ENCODE data around the gene CCDC134.

The CCDC134 gene

GRCh38 chr22:41800348-41801146 lies at the start of gene CCDC134:
Gene CCDC134 (plus strand): TSS chr22:41800679. CDS start chr22:41808891, 8,212 bp downstream.
- peak within 1 kb of the TSS; percentile 99 for H3K4me3 ChIP-seq (ENCODE audit: low read depth, low read length)
- TF ChIP-seq CTCF (IDR thresholded peaks at IDR 0.05; ENCODE audit: borderline replicate concordance, insufficient read depth, low read depth, low read length): no peak

DNA sequence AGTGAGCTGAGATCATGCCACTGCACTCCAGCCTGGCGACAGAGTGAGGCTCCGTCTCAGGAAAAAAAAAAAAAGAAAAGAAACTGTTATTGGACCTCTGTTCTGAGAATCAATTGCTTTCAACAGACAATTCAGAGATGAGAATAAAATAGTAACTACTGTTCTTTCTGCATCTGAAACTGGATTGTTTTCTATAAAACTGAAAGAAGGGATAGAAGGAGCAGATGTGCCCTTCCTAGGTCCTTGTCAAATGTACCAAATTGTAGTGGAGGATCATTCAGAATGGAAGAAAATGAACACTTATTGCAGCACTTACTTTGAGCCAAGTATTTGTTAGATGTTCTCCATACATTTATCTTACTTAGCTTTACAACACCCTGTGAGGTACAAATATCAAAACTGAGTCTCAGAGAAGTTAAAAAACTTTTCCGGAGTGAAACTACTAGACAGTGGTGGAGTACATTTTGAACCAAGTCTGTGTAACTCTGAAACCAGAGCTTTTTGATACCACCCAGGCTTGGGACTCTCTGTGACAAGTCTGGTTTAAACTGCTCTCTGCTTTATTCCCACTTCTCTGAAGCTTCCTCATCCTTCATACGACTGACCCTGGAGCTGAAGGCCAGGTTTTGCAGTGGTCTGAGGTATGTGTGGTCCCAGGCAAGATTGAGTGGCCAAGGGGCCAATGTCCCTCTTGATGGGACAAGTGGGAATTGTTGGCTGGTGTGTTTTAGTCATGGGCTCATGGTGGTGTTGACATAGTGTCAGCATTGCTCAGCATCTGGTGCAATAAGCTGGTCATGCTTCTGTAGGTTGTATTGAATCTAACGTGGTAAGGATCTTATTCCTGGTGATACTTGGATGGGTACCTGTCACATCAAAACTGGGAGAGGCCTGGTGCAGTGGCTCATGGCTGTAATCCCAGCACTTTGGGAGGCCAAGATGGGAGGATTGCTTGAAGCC lies 48.2 kb upstream of the CCDC134 start:
- no peak for TF ChIP-seq CTCF (IDR thresholded peaks at IDR 0.05; ENCODE audit: borderline replicate concordance, insufficient read depth, low read depth, low read length)
- H3K4me3 ChIP-seq (ENCODE audit: low read depth, low read length): peak overlapping the region; percentile 23

DNA sequence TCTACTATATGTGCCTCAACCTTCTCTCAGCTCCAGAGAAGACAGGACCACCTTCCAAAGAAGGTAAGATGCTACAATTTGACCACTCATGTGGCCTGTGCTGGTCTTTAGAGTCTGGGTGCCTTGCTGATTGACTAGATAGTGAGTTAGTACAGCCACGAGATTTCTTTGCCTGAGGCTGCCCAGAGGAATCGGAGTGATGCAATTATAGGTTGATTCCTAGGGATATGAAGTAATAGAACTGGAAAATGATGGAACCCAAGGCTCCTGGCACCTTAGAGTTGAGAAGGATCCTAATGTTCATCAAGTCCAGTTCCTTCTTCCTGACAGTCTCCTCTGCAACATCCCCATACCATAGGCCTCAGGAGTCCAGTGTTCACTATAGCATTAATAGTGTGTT lies 46.5 kb upstream of the CCDC134 start:
- no peak for TF ChIP-seq CTCF (IDR thresholded peaks at IDR 0.05; ENCODE audit: borderline replicate concordance, insufficient read depth, low read depth, low read length)
- no peak overlapping the region for H3K4me3 ChIP-seq (ENCODE audit: low read depth, low read length)

DNA sequence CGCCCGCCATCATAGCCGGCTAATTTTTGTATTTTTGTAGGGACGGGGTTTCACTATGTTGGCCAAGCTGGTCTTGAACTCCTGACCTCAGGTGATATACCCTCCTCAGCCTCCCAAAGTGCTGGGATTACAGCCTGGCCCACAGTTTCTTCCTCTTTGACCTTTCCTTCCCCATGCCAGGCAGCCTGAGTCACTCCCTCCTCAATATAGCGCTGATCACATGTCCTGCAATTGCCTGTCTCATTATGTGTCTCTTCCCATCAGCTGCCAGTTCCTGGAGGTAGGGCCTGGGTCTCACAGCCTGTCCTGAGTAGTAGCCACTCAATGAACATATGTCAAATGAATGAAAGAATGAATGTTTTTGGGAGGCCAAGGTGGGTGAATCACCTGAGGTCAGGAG lies 43.0 kb upstream of the CCDC134 start:
- H3K4me3 ChIP-seq (ENCODE audit: low read depth, low read length): no peak overlapping the region
- TF ChIP-seq CTCF (IDR thresholded peaks at IDR 0.05; ENCODE audit: borderline replicate concordance, insufficient read depth, low read depth, low read length): no peak

DNA sequence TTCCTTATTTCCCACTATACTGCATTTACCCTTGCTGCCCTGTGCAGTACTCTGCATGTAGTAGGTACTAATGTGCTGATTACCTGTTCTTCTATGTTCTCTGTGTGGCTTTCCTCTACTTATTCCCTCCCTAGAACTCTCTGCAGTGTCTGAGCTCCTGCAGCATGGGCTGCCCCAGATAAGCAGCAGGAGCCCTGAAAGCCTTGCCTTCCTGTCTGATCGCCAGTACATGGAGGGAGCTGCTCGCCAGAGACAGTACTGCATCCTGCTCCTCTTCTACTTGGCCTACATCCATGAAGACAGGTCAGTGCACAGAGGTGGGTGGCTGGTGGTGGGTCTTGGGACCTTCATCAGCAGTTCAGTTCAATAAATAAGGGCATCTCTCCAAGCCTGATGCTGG lies 42.2 kb upstream of the CCDC134 start:
- TF ChIP-seq CTCF (IDR thresholded peaks at IDR 0.05; ENCODE audit: borderline replicate concordance, insufficient read depth, low read depth, low read length): no peak

GRCh38 chr22:41762980-41763779 lies 37.3 kb upstream of the CCDC134 start:
- no peak overlapping the region for H3K4me3 ChIP-seq (ENCODE audit: low read depth, low read length)
- peak; percentile 77 for TF ChIP-seq CTCF (IDR thresholded peaks at IDR 0.05; ENCODE audit: borderline replicate concordance, insufficient read depth, low read depth, low read length)

More for the DNA sequence above, 42.2 kb upstream of the CCDC134 start:
- H3K4me3 ChIP-seq (ENCODE audit: low read depth, low read length): no peak overlapping the region

Data from GM12875 (cell line).